ENCODE measurements around the gene PSMA8.
"Not testable (repeated sequence)": the region's sequence is repeated elsewhere in the genome, so short reads cannot be mapped to it uniquely, and the experiment has no call there.

Gene PSMA8

DNA sequence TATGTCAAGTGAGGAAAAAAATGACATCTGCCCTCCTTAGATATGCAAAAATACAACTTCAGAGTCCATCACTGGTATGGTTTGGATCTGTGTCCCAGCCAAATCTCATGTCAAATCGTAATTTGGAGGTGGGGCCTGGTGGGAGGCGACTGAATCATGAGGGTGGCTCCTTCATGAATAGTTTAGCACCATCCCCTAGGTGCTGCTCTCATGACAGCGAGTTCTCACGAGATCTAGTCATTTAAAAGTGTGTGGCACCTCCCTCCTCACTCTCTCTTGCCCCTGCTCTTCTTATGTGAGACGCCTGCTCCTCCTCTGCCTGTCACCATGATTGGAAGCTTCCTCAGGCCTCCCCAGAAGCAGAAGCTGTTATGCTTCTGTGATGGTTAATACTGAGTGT, 5.9 kb upstream of the PSMA8 start:
- H3K27ac ChIP-seq = no peak overlapping the region
- TF ChIP-seq, protein P1, sequence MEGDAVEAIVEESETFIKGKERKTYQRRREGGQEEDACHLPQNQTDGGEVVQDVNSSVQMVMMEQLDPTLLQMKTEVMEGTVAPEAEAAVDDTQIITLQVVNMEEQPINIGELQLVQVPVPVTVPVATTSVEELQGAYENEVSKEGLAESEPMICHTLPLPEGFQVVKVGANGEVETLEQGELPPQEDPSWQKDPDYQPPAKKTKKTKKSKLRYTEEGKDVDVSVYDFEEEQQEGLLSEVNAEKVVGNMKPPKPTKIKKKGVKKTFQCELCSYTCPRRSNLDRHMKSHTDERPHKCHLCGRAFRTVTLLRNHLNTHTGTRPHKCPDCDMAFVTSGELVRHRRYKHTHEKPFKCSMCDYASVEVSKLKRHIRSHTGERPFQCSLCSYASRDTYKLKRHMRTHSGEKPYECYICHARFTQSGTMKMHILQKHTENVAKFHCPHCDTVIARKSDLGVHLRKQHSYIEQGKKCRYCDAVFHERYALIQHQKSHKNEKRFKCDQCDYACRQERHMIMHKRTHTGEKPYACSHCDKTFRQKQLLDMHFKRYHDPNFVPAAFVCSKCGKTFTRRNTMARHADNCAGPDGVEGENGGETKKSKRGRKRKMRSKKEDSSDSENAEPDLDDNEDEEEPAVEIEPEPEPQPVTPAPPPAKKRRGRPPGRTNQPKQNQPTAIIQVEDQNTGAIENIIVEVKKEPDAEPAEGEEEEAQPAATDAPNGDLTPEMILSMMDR (conservative IDR thresholded peaks at IDR 0.05) = no peak
- no peak for TF ChIP-seq ZFX (IDR thresholded peaks at IDR 0.05)

DNA sequence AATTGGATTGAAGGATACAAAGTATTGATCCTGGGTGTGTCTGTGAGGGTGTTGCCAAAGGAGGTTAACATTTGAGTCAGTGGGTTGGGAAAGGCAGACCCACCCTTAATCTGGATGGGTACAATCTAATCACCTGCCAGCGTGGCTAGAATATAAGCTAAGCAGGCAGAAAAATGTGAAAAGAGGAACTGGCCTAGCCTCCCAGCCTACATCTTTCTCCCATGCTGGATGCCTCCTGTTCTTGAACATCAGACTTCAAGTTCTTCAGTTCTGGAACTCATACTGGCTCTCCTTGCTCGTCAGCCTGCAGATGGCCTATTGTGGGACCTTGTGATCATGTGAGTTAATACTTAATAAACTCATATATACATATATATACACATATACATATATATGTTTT, 5.5 kb upstream of the PSMA8 start:
- H3K27ac ChIP-seq = not testable (repeated sequence)

DNA sequence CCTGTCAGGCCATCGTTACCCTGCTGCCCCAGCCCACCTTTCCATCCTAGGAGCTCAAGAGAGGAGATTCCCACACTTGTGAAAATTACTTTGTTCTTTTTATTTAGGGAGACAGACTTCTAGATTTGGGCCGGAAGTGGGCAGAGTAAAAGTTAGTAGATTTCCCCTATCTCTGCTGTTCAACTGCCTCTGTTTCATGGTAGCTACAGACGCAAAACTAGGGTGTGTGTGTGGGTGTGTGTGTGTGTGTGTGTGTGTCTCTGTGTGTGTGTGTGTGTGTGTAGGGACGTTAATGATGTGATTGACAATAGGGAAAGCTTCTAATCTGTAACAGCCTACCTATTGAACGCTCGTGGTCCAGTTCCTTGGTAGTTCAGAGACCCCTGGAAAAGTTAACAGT, 438 bp downstream of the PSMA8 start:
- TF ChIP-seq, protein P1 (conservative IDR thresholded peaks at IDR 0.05) = no peak

DNA sequence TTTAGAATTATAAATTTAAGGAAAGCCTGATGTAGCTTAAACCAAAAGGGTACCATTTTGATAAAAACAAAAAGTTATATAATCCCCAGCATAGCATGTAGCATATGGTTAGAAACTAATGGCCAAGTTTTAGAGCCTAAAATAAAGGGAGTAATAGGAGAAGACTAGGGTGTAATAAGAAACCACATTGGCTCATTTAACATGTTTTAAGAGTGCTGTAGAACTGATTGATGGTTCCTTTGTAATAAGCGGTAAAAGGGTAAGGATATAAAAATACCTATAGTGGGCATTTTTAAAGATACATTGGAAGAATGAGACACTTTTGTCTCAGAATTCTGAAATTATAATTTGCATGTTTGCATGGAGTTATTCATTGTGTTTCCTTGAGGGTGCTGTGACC, 1.9 kb downstream of the PSMA8 start:
- no peak overlapping the region for H3K27ac ChIP-seq
- TF ChIP-seq ZFX (IDR thresholded peaks at IDR 0.05) = no peak
- TF ChIP-seq, protein P1 (conservative IDR thresholded peaks at IDR 0.05) = no peak

More for the DNA sequence above, 438 bp downstream of the PSMA8 start:
- no peak overlapping the region for H3K27ac ChIP-seq

- no peak for TF ChIP-seq ZFX (IDR thresholded peaks at IDR 0.05)
- TF ChIP-seq, protein P1 (conservative IDR thresholded peaks at IDR 0.05) = no peak
Measured at GRCh38 chr18:26157326-26157725, 23.7 kb downstream of the PSMA8 start.

GRCh38 chr18:26159353-26159752, 25.7 kb downstream of the PSMA8 start:
- H3K27ac ChIP-seq = no peak overlapping the region
- TF ChIP-seq, protein P1 (conservative IDR thresholded peaks at IDR 0.05) = peak; percentile 41
- TF ChIP-seq ZFX (IDR thresholded peaks at IDR 0.05) = no peak

More at GRCh38 chr18:26157326-26157725, 23.7 kb downstream of the PSMA8 start:
- no peak overlapping the region for H3K27ac ChIP-seq

GRCh38 chr18:26164571-26164970, 30.9 kb downstream of the PSMA8 start:
- no peak for TF ChIP-seq ZFX (IDR thresholded peaks at IDR 0.05)
- TF ChIP-seq, protein P1 (conservative IDR thresholded peaks at IDR 0.05) = no peak
- no peak overlapping the region for H3K27ac ChIP-seq

- H3K27ac ChIP-seq = not testable (repeated sequence)
Measured at GRCh38 chr18:26167592-26167991, 33.9 kb downstream of the PSMA8 start.

DNA sequence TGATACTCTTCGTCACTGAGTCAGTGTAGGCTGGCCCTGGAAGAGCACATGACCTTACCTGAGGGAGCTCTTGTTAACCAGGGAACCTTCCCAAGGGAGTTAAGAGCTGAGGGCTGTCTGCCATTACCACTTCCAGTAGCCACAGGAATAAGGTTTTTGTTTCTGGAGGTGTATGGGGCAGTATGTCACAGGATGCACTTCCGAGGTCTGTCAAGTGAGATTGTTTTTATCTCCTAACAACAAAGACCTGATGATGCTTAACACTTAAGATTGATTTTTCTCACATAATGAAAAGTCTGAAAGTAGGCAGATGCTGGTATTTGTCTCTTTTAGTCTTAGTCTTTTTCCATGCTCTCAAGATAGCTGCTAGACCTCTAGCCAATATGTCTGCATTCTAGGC, 41.8 kb downstream of the PSMA8 start:
- no peak for TF ChIP-seq ZFX (IDR thresholded peaks at IDR 0.05)
- TF ChIP-seq, protein P1 (conservative IDR thresholded peaks at IDR 0.05) = no peak
- H3K27ac ChIP-seq = no peak overlapping the region

All from C4-2B (cell line).